T-cell (primary cell): Measurements from ENCODE around the gene PLCB4. TPM values are rescaled to one million over a fixed set of nuclear protein-coding genes. Genes with fewer than 3 reads are reported as not detected.

ENCODE experiments used
- ATAC-seq, 4 experiments: fragments of 200-7000 bp in 3 of 4; fragments of 150-1000 bp in 1 of 4; cut with Tn5 transposase; replicated peaks in 1 of 4; 1 replicate in 3 of 4; 2 replicates in 1 of 4; pipeline ENCODE4 v1.10.0; 2021; ENCODE audit warnings: moderate library complexity in 3 of 4, mild to moderate bottlenecking in 2 of 4, moderate number of reproducible peaks in 1 of 4
- CTCF ChIA-PET, 2 donors: fragments of 300-600 bp; sonication (Branson Sonifier 250); formaldehyde crosslinking; loops; one replicate each; lab custom pipeline; 2022; ENCODE audit warnings: antibody characterized with exemption in 2 of 2; lab: Charles Lee
- POLR2A ChIA-PET, 2 donors: fragments of 300-600 bp; sonication (Branson Sonifier 250); formaldehyde crosslinking; loops; one replicate each; lab custom pipeline; 2022; ENCODE audit warnings: antibody characterized with exemption in 2 of 2; lab: Charles Lee
- DNase-seq, 35 experiments: peaks; one replicate each; pipeline versions ENCODE4 v3.0.0 to v3.0.0-alpha.2; 2013 to 2023
- H3K27ac ChIP-seq: one replicate; pipeline ENCODE4 v1.5.1; 2013; ENCODE audit warnings: low read length
- H3K27me3 ChIP-seq, 2 experiments: replicated peaks in 1 of 2; 1 replicate in 1 of 2; 2 replicates in 1 of 2; pipeline versions ENCODE4 v1.6.1 to v1.7.0; 2013; ENCODE audit warnings: low read length in 1 of 2, mixed read lengths in 1 of 2; ENCODE audit not compliant: control insufficient read depth in 2 of 2, insufficient read depth in 2 of 2; ENCODE audit errors: extremely low read depth in 1 of 2
- H3K36me3 ChIP-seq, 2 donors: 1 replicate in 1 of 2; 2 replicates in 1 of 2; pipeline versions ENCODE4 v1.6.1 to v1.7.0; 2013; ENCODE audit warnings: low read length in 1 of 2; ENCODE audit not compliant: control insufficient read depth in 2 of 2, insufficient read depth in 1 of 2; ENCODE audit errors: extremely low read depth in 1 of 2
- H3K4me1 ChIP-seq, 2 experiments: 1 replicate in 1 of 2; 2 replicates in 1 of 2; pipeline versions ENCODE4 v1.6.1 to v1.7.0; 2013; ENCODE audit warnings: low read length in 2 of 2, mixed read lengths in 1 of 2; ENCODE audit not compliant: insufficient read depth in 2 of 2, control insufficient read depth in 1 of 2; ENCODE audit errors: extremely low read depth in 1 of 2
- H3K4me3 ChIP-seq, 2 donors: 1 replicate in 1 of 2; 2 replicates in 1 of 2; pipeline versions ENCODE4 v1.5.1 to v1.7.0; 2013; ENCODE audit warnings: mild to moderate bottlenecking in 2 of 2, low read length in 1 of 2, moderate library complexity in 1 of 2; ENCODE audit not compliant: control insufficient read depth in 1 of 2; ENCODE audit errors: extremely low read depth in 1 of 2
- H3K9me3 ChIP-seq: 2 replicates; pipeline ENCODE4 v1.7.0; 2013
- H3K27ac Mint-ChIP-seq, 2 donors: one replicate each; pipeline ENCODE4 v1.8.0; 2020 to 2021; ENCODE audit warnings: mild to moderate bottlenecking in 2 of 2, mixed read lengths in 2 of 2
- H3K27me3 Mint-ChIP-seq, 2 donors: one replicate each; pipeline ENCODE4 v1.8.0; 2021 to 2022; ENCODE audit warnings: mixed read lengths in 2 of 2
- H3K36me3 Mint-ChIP-seq: one replicate; pipeline ENCODE4 v1.8.0; 2021; ENCODE audit warnings: mixed read lengths
- H3K4me1 Mint-ChIP-seq, 3 donors: one replicate each; pipeline ENCODE4 v1.8.0; 2020 to 2022; ENCODE audit warnings: mixed read lengths in 3 of 3, mild to moderate bottlenecking in 1 of 3
- H3K4me3 Mint-ChIP-seq, 3 donors: one replicate each; pipeline ENCODE4 v1.8.0; 2020 to 2022; ENCODE audit warnings: mild to moderate bottlenecking in 3 of 3, mixed read lengths in 3 of 3, moderate library complexity in 3 of 3
- H3K9me3 Mint-ChIP-seq, 3 donors: one replicate each; pipeline ENCODE4 v1.8.0; 2020 to 2022; ENCODE audit warnings: mixed read lengths in 3 of 3
- WGBS: methylation state at CpG from one replicate; pipeline ENCODE4 v1.1.5; 2013; ENCODE audit warnings: missing lambda C conversion rate; ENCODE audit not compliant: insufficient coverage; 5-methylcytosine and 5-hydroxymethylcytosine counted together
- total RNA-seq, 35 experiments: library from RNA in 6 of 35; stranded (reverse) in 6 of 35; fragments of 120-200 nt in 1 of 35; gene quantifications; one replicate each; pipeline versions ENCODE4 v1.2.1 to v1.2.4 and lab custom pipeline; 2013 to 2026

Gene PLCB4
- total RNA-seq, 5 donors from 2014 or later (not counting 1 experiment from before 2014, with no cell fraction given) = 0.06 to 0.07 TPM; not detected in 3

DNA sequence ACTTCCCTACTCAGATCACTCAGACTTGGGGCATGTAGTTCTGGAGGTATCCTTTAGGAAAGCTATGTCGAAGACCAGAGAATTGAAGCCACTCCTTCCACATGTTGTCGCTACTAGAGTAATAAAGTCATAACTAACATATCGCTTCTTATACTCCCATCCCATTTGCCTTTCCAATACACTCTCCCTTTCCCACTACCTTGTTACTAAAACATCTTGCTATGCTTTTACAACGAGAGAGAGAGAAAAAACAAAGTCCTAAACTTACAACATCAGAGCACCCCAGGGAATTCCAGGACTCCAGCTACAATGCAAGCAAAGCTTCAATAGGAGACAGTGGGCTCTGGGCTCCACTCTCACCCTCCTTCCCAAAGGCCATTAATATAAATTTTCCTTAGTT, 440.4 kb downstream of the PLCB4 start:
- DNase-seq (no peak), ATAC-seq (no peak)
- H3K27me3 ChIP-seq = peaks cover 15 to 44% of the 10 kb centered on the region in 2 experiments
- no peaks in the 10 kb centered on the region for H3K9me3 ChIP-seq
- H3K4me3 Mint-ChIP-seq = no peak overlapping the region
- ChIA-PET POLR2A (no interaction called here), CTCF (no interaction called here)
- H3K36me3 ChIP-seq = no peaks in the 10 kb centered on the region
- no peak overlapping the region for H3K4me3 ChIP-seq
- no peaks in the 10 kb centered on the region for H3K9me3 Mint-ChIP-seq
- no peaks in the 10 kb centered on the region for H3K4me1 Mint-ChIP-seq
- H3K27ac ChIP-seq = no peak overlapping the region
- no peaks in the 10 kb centered on the region for H3K36me3 Mint-ChIP-seq
- H3K4me1 ChIP-seq = no peaks in the 10 kb centered on the region
- H3K27me3 Mint-ChIP-seq = peaks cover 45 to 59% of the 10 kb centered on the region in 2 donors
- 20% methylated on average over 2 of the region's 4 CpGs for WGBS
- H3K27ac Mint-ChIP-seq = no peak overlapping the region

DNA sequence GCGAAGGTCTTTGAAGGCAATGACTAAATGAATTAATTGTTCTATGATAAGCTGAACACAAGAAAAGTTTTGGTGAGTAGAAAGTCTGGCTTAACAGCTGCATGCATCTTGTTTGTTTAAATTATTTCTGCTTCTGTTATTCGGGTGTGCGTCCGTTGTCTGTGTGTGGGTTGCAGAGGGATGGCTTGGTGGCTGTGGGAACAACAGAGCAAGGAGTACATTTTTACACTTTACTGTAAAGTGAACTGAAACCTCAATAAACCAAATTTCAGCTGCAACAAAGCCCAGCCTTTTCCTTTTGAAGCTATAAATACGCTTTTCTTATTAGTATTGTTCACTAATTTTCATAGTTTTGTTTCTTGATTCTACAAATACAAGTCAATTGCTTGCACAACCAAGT, 442.0 kb downstream of the PLCB4 start:
- Mint-ChIP-seq H3K4me1 (no peaks in the 10 kb centered on the region), H3K36me3 (no peaks in the 10 kb centered on the region), H3K9me3 (no peaks in the 10 kb centered on the region), H3K27ac (no peak overlapping the region), H3K4me3 (no peak overlapping the region), H3K27me3 (peaks cover 49 to 67% of the 10 kb centered on the region in 2 donors)
- no peak for ATAC-seq
- Histone ChIP-seq H3K4me3 (no peak overlapping the region), H3K9me3 (no peaks in the 10 kb centered on the region), H3K27me3 (peaks cover 13 to 53% of the 10 kb centered on the region in 2 experiments), H3K4me1 (no peaks in the 10 kb centered on the region), H3K27ac (no peak overlapping the region), H3K36me3 (no peaks in the 10 kb centered on the region)
- ChIA-PET CTCF (no interaction called here), POLR2A (no interaction called here)
- no CpG with 5 or more reads among the region's 5 CpGs for WGBS
- DNase-seq = no peak

DNA sequence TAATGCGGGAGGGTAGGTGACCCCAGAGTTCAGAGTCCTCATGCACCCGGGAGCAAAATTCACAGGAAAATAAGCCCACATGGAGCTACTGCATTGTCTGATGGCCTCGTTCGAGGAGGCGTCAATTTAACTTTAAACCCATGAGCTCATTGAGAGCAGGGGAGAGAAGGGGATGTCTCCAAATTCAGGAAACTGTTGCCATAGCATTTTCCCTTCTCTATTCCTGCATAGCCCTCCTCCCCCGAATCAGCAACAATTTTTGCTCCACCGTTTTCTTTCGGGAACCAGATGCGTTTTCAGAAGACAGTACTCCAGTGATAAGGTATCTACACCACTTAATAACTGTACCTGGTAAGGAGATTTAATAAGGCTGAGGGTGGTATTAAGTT, 445.2 kb downstream of the PLCB4 start:
- Histone ChIP-seq H3K9me3 (no peaks in the 10 kb centered on the region), H3K27me3 (peaks cover 22 to 33% of the 10 kb centered on the region in 2 experiments), H3K4me1 (no peaks in the 10 kb centered on the region), H3K36me3 (no peaks in the 10 kb centered on the region), H3K27ac (no peak overlapping the region), H3K4me3 (no peak overlapping the region)
- WGBS = 13% methylated on average over 2 of the region's 9 CpGs
- no peak for DNase-seq
- no peak overlapping the region for H3K4me3 Mint-ChIP-seq
- CTCF ChIA-PET = no interaction called here
- POLR2A ChIA-PET = no interaction called here
- ATAC-seq = no peak
- H3K9me3 Mint-ChIP-seq = no peaks in the 10 kb centered on the region
- no peaks in the 10 kb centered on the region for H3K36me3 Mint-ChIP-seq
- H3K27ac Mint-ChIP-seq = no peak overlapping the region
- peaks cover 0 to 3% (median 0%) of the 10 kb centered on the region in 3 donors for H3K4me1 Mint-ChIP-seq
- H3K27me3 Mint-ChIP-seq = peaks cover 51 to 70% of the 10 kb centered on the region in 2 donors

DNA sequence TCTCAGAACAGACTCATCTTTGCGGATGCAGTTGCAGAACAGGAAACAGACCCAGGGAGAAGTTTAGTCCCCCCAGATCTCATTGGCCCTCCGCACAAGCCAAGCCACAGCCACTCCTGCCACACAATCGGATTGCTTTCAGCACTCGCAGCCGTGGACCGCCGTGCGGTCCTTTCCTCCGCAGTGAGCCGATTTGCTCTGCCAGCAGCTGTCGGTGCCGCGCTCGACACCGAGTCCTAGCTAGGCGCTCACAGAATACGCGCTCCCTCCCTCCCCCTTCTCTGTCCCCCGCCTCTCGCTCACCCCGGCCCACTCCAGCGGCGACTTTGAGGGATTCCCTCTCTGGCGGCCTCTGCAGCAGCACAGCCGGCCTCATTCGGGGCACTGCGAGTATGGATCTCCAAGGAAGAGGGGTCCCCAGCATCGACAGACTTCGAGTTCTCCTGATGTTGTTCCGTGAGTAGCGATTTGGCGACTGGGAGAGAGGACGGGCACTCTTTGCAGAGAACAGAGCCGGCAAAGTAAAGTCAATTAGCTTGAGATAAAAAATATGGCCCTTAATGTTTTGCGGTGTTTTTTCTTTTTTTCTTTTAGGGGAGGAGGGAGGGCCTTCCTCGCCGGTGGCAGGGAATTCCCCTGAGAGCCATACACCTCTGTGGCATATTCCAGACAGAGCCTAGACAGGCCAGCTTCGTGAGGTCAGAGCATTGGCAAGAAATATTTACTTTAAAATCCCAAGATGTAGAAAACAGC, 445.8 kb downstream of the PLCB4 start, which contains the start of gene LAMP5:
TSS of gene LAMP5 (plus strand) at position 130 of the 753 bp plus-strand sequence. CDS start at position 393, 263 bp downstream.
- Mint-ChIP-seq H3K27me3 (peaks cover 47 to 65% of the 10 kb centered on the region in 2 donors), H3K27ac (no peak within 1 kb of the TSS), H3K36me3 (no peaks in the 10 kb centered on the region), H3K4me1 (peaks cover 0 to 3% (median 0%) of the 10 kb centered on the region in 3 donors), H3K9me3 (no peaks in the 10 kb centered on the region), H3K4me3 (no peak within 1 kb of the TSS)
- WGBS = 6% methylated on average over 18 of the region's 38 CpGs
- no peaks in the 10 kb centered on the region for H3K9me3 ChIP-seq
- ChIA-PET CTCF (no interaction called here), POLR2A (no interaction called here)
- H3K4me1 ChIP-seq = no peaks in the 10 kb centered on the region
- H3K4me3 ChIP-seq = no peak within 1 kb of the TSS
- peaks cover 19 to 29% of the 10 kb centered on the region in 2 experiments for H3K27me3 ChIP-seq
- DNase-seq (no peak), ATAC-seq (no peak)
- H3K27ac ChIP-seq = no peak within 1 kb of the TSS
- no peaks in the 10 kb centered on the region for H3K36me3 ChIP-seq

DNA sequence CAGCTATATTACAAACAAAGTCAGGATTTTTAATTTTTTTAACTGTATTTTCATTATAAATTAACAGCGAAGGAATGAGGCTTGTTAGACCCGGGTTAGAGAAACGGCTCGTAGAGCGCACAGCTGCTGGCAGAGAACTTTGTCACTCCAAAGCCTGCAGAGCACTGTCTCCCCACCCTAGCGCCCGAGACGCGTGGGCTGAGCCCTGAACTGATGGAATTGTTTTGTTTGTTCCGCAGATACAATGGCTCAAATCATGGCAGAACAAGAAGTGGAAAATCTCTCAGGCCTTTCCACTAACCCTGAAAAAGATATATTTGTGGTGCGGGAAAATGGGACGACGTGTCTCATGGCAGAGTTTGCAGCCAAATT, 446.3 kb downstream of the PLCB4 start:
- Histone ChIP-seq H3K4me3 (no peak overlapping the region), H3K9me3 (no peaks in the 10 kb centered on the region), H3K27ac (no peak overlapping the region), H3K36me3 (no peaks in the 10 kb centered on the region), H3K27me3 (peaks cover 17 to 29% of the 10 kb centered on the region in 2 experiments), H3K4me1 (no peaks in the 10 kb centered on the region)
- ChIA-PET CTCF (no interaction called here), POLR2A (no interaction called here)
- H3K4me1 Mint-ChIP-seq = peaks cover 0 to 3% (median 0%) of the 10 kb centered on the region in 3 donors
- H3K4me3 Mint-ChIP-seq = no peak overlapping the region
- no peak for ATAC-seq
- H3K27ac Mint-ChIP-seq = no peak overlapping the region
- 35% methylated on average over 5 of the region's 13 CpGs for WGBS
- H3K27me3 Mint-ChIP-seq = peaks cover 42 to 62% of the 10 kb centered on the region in 2 donors
- no peak for DNase-seq
- H3K9me3 Mint-ChIP-seq = no peaks in the 10 kb centered on the region
- no peaks in the 10 kb centered on the region for H3K36me3 Mint-ChIP-seq

DNA sequence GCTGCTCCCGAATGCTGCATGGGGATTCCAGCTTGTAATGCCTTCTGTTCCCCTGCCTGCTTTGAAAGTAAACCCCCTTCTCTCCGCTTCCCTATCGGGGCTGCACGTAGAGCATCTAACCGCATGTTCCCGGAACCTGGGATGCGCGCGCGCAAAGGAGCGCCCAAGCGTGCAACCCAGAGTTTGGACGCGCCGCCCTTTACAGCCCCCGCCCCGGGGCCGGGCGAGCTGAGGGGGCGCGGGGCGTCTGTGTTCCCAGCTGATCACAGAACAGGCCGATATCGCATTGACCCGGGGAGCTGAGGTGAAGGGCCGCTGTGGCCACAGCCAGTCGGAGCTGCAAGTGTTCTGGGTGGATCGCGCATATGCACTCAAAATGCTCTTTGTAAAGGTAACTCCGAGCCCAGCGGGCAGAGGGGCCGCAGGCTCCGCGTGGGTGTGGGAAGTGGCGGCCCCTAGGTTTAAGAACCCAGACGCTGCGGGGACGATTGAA, 446.9 kb downstream of the PLCB4 start:
- H3K27me3 ChIP-seq = peaks cover 17 to 29% of the 10 kb centered on the region in 2 experiments
- ChIA-PET POLR2A (no interaction called here), CTCF (no interaction called here)
- H3K27ac Mint-ChIP-seq = no peak overlapping the region
- peaks cover 44 to 62% of the 10 kb centered on the region in 2 donors for H3K27me3 Mint-ChIP-seq
- H3K36me3 Mint-ChIP-seq = no peaks in the 10 kb centered on the region
- H3K27ac ChIP-seq = no peak overlapping the region
- H3K4me1 ChIP-seq = no peaks in the 10 kb centered on the region
- peaks cover 0 to 3% (median 0%) of the 10 kb centered on the region in 3 donors for H3K4me1 Mint-ChIP-seq
- H3K36me3 ChIP-seq = no peaks in the 10 kb centered on the region
- 5% methylated on average over 38 of the region's 38 CpGs for WGBS
- no peak overlapping the region for H3K4me3 Mint-ChIP-seq
- H3K4me3 ChIP-seq = no peak overlapping the region
- ATAC-seq = no peak
- H3K9me3 Mint-ChIP-seq = no peaks in the 10 kb centered on the region
- H3K9me3 ChIP-seq = no peaks in the 10 kb centered on the region
- DNase-seq = no peak
